IPS DF 19.7 (cell line): ENCODE measurements around the gene JTB.
A peak's percentile ranks its signal among the peaks of the same experiment; 100 is the strongest.

Experiments
- DNase-seq: peaks from one replicate; pipeline ENCODE4 v3.0.0-alpha.2; 2013; ENCODE audit warnings: low read depth, low spot score

JTB gene

GRCh38 chr1:153978274-153978909, 918 bp upstream of the JTB start:
- DNase-seq: no peak

GRCh38 chr1:153976819-153977249, 640 bp downstream of the JTB start:
- DNase-seq: no peak

GRCh38 chr1:153973525-153973924, 3.9 kb downstream of the JTB start:
- no peak for DNase-seq

- no peak for DNase-seq
Observed at GRCh38 chr1:153973071-153973470, 4.4 kb downstream of the JTB start.

GRCh38 chr1:153970346-153970745, 7.1 kb downstream of the JTB start:
- no peak for DNase-seq

- DNase-seq: no peak
Observed at GRCh38 chr1:153968972-153969371, 8.5 kb downstream of the JTB start.

GRCh38 chr1:153968408-153968807, 9.1 kb downstream of the JTB start:
- DNase-seq: no peak

- no peak for DNase-seq
Observed at GRCh38 chr1:153968000-153968363, 9.5 kb downstream of the JTB start.

- DNase-seq: peak; percentile 98
Observed at GRCh38 chr1:153967107-153967999, 10.1 kb downstream of the JTB start, which contains the start of gene CREB3L4. Gene CREB3L4 (plus strand): TSS chr1:153967902. CDS start chr1:153968526, 624 bp downstream.

- no peak for DNase-seq
Observed at GRCh38 chr1:153963850-153964331, 13.6 kb downstream of the JTB start.

- no peak for DNase-seq
Observed at GRCh38 chr1:153963030-153963849, 14.2 kb downstream of the JTB start, which contains the start of gene SLC39A1. Gene SLC39A1 (minus strand): TSS chr1:153963537. CDS start chr1:153962715, 822 bp downstream.

GRCh38 chr1:153962088-153963029, 15.1 kb downstream of the JTB start:
- no peak for DNase-seq

GRCh38 chr1:153961421-153961820, 16.1 kb downstream of the JTB start:
- DNase-seq: no peak

- no peak for DNase-seq
Observed at GRCh38 chr1:153960206-153960605, 17.3 kb downstream of the JTB start.

- no peak for DNase-seq
Observed at GRCh38 chr1:153959454-153959853, 18.0 kb downstream of the JTB start.

- DNase-seq: no peak
Observed at GRCh38 chr1:153958961-153959260, 18.6 kb downstream of the JTB start.

- DNase-seq: peak; percentile 99
Observed at GRCh38 chr1:153958111-153958960, 19.1 kb downstream of the JTB start, which contains the start of gene CRTC2. Gene CRTC2 (minus strand): TSS chr1:153958612. CDS start chr1:153958497, 115 bp downstream.

- no peak for DNase-seq
Observed at GRCh38 chr1:153957744-153958110, 19.7 kb downstream of the JTB start.

GRCh38 chr1:153956997-153957715, 20.3 kb downstream of the JTB start:
- DNase-seq: no peak
